Esophagus (tissue), 2 donors: Measurements from ENCODE around the gene RASSF4. TPM values are rescaled to one million over a fixed set of nuclear protein-coding genes. Genes with fewer than 3 reads are reported as not detected.

Source experiments
- H3K27ac ChIP-seq, 2 donors: one replicate each; pipeline ENCODE4 v1.5.1; 2013; ENCODE audit warnings: low read depth in 2 of 2, mild to moderate bottlenecking in 2 of 2, inconsistent platforms in 1 of 2, low read length in 1 of 2, moderate library complexity in 1 of 2
- H3K27me3 ChIP-seq, 2 donors: one replicate each; pipeline ENCODE4 v1.6.1; 2013; ENCODE audit warnings: low read length in 2 of 2, control low read depth in 1 of 2, mild to moderate bottlenecking in 1 of 2; ENCODE audit not compliant: insufficient read depth in 2 of 2, control insufficient read depth in 1 of 2
- H3K36me3 ChIP-seq, 2 donors: one replicate each; pipeline ENCODE4 v1.6.1; 2013; ENCODE audit warnings: low read length in 1 of 2; ENCODE audit not compliant: control insufficient read depth in 2 of 2, insufficient read depth in 2 of 2
- H3K4me1 ChIP-seq, 2 donors: one replicate each; pipeline ENCODE4 v1.6.1; 2013; ENCODE audit warnings: low read length in 1 of 2; ENCODE audit not compliant: control insufficient read depth in 2 of 2, insufficient read depth in 2 of 2
- H3K4me3 ChIP-seq, 2 donors: one replicate each; pipeline ENCODE4 v1.5.1; 2013; ENCODE audit warnings: low read length in 2 of 2, mild to moderate bottlenecking in 2 of 2, low read depth in 1 of 2, moderate library complexity in 1 of 2
- H3K9me3 ChIP-seq, 2 donors: one replicate each; pipeline ENCODE4 v1.6.1; 2013; ENCODE audit warnings: mild to moderate bottlenecking in 2 of 2, low read depth in 1 of 2, low read length in 1 of 2, moderate library complexity in 1 of 2; ENCODE audit not compliant: control insufficient read depth in 2 of 2, insufficient read depth in 1 of 2
- WGBS, 2 donors: extraction: QIAGEN DNeasy Blood & Tissue Kit; methylation state at CpG; one replicate each; pipeline ENCODE4 v1.1.7; 2013; 5-methylcytosine and 5-hydroxymethylcytosine counted together
- polyA plus RNA-seq, 2 donors: library from polyadenylated mRNA; stranded (reverse); fragments of 200-250 nt; gene quantifications; one replicate each; pipeline ENCODE4 v1.2.3, GENCODE V29; 2013
- donor health status: healthy with polysubstance abuse.
- donor health status: Bipolar disorder and iron deficiency.

The RASSF4 gene
- polyA plus RNA-seq, 2 donors = 3.6 to 3.7 TPM

GRCh38 chr10:44920252-44920651 lies 39.4 kb upstream of the RASSF4 start:
- Histone ChIP-seq H3K4me1 (no peaks in the 10 kb centered on the region), H3K4me3 (no peak overlapping the region), H3K36me3 (no peaks in the 10 kb centered on the region), H3K27ac (no peak overlapping the region), H3K9me3 (peaks cover 0 to 5% of the 10 kb centered on the region in 2 donors), H3K27me3 (no peaks in the 10 kb centered on the region)
- WGBS, 2 donors = 86 to 91% methylated on average over 3 of the region's 3 CpGs

DNA sequence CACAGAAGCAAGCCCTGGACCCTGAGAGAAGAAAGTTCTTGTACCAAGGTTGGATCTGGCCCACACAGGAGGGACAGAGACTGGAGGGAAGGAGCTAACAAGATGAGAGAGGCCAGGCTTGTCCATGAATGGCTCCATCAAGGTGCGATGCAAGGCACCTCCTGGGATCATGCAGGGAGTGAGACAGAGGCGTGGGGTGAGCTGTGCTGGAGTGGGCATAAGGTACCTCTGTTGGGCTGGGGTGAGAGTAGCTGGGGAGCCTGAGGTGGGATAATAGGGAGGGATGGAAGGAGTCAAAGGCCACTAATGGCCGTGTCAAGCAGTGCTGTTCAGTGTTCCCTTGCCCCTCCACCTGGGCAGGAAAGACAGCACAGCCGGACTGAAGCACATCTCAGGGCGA lies 38.5 kb upstream of the RASSF4 start:
- WGBS, 2 donors = 88 to 99% methylated on average over 5 of the region's 5 CpGs

DNA sequence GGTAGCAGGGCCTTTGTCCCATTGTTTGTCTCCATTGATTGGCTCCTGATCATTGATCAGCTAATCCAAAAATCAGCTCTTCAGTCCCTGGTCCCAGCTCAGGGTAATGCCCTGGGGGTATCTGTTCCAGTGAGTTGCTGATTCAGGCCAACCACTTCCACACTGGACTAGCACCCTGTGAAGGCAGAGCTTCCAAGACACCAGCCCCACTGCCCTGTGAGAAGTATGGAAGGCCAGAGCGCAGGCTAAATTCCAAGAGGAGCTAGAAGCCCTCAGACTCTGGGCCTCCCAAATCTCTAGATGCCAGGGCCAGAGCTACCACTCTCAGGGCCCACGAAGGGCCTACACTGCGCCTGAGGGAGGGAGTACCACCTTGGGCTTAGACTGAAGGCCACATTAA lies 38.1 kb upstream of the RASSF4 start:
- Histone ChIP-seq H3K27ac (no peak overlapping the region), H3K27me3 (no peaks in the 10 kb centered on the region), H3K9me3 (peaks cover 0 to 5% of the 10 kb centered on the region in 2 donors), H3K36me3 (no peaks in the 10 kb centered on the region), H3K4me1 (no peaks in the 10 kb centered on the region), H3K4me3 (no peak overlapping the region)
- WGBS, 2 donors = 92 to 98% methylated on average over 3 of the region's 3 CpGs

More for the DNA sequence above, 38.5 kb upstream of the RASSF4 start:
- Histone ChIP-seq H3K27ac (no peak overlapping the region), H3K36me3 (no peaks in the 10 kb centered on the region), H3K4me1 (no peaks in the 10 kb centered on the region), H3K4me3 (no peak overlapping the region), H3K9me3 (peaks cover 0 to 5% of the 10 kb centered on the region in 2 donors), H3K27me3 (no peaks in the 10 kb centered on the region)

DNA sequence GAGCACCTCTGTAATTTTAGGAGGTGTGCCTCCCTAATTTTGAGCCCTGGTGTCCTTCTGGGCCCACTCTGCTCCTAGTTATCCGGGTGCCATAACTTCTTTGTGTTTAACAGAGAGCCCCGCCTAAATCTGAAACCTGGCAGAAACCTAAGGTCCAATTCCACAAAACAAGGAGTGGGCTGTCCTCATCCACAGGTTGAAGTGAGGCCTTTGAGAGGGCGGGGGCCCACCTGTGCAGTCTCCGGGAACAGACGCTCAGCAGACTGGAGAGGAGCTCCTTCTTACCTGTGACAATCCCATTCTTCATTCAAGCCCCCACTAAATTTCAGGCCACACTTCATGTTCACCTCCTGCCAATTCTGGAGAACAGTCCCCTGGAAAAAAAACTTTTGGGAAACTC lies 37.6 kb upstream of the RASSF4 start:
- Histone ChIP-seq H3K4me1 (peaks cover 0 to 2% of the 10 kb centered on the region in 2 donors), H3K4me3 (no peak overlapping the region), H3K27ac (no peak overlapping the region), H3K27me3 (no peaks in the 10 kb centered on the region), H3K9me3 (peaks cover 0 to 2% of the 10 kb centered on the region in 2 donors), H3K36me3 (no peaks in the 10 kb centered on the region)
- WGBS, 2 donors = 75 to 91% methylated on average over 5 of the region's 5 CpGs

- Histone ChIP-seq H3K4me3 (no peak overlapping the region), H3K9me3 (no peaks in the 10 kb centered on the region), H3K27ac (no peak overlapping the region), H3K27me3 (no peaks in the 10 kb centered on the region), H3K4me1 (peaks cover 0 to 2% of the 10 kb centered on the region in 2 donors), H3K36me3 (no peaks in the 10 kb centered on the region)
- WGBS, 2 donors = 75 to 77% methylated on average over 7 of the region's 7 CpGs
Observed at GRCh38 chr10:44922796-44923545, 36.6 kb upstream of the RASSF4 start.

DNA sequence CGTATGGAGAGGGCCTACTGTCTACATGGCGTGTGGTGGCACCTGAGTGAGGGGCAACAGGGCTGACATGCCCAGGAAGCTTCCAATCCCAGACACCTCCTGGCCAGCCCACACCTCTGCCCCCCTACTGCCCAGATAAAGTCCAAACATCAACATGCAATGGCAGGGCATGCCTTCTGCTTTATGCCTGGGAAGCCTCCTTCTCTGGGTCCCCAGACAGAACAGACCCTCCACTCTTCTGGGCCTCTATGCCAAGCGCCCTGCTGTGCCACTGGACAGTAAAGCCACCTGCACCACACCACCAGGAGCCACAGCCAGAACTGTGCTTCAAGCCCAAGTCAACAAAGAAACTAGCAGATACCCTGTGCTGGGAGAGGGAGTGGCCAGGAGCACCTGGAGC lies 36.0 kb upstream of the RASSF4 start:
- Histone ChIP-seq H3K27ac (no peak overlapping the region), H3K4me1 (peaks cover 0 to 2% of the 10 kb centered on the region in 2 donors), H3K36me3 (no peaks in the 10 kb centered on the region), H3K4me3 (no peak overlapping the region), H3K27me3 (no peaks in the 10 kb centered on the region), H3K9me3 (no peaks in the 10 kb centered on the region)
- WGBS, 2 donors = 85 to 88% methylated on average over 3 of the region's 3 CpGs

- WGBS, 2 donors = 79 to 81% methylated on average over 21 of the region's 21 CpGs
Observed at GRCh38 chr10:44924261-44925040, 35.2 kb upstream of the RASSF4 start.

GRCh38 chr10:44925224-44925623 lies 34.4 kb upstream of the RASSF4 start:
- no peak overlapping the region for H3K4me3 ChIP-seq
- no peak overlapping the region for H3K27ac ChIP-seq
- 69 to 71% methylated on average over 7 of the region's 7 CpGs for WGBS, 2 donors
- no peaks in the 10 kb centered on the region for H3K27me3 ChIP-seq
- no peaks in the 10 kb centered on the region for H3K36me3 ChIP-seq
- H3K4me1 ChIP-seq = peaks cover 2% of the 10 kb centered on the region in 2 donors
- no peaks in the 10 kb centered on the region for H3K9me3 ChIP-seq

More at GRCh38 chr10:44924261-44925040, 35.2 kb upstream of the RASSF4 start:
- Histone ChIP-seq H3K27ac (no peak overlapping the region), H3K4me1 (peaks cover 2% of the 10 kb centered on the region in 2 donors), H3K36me3 (no peaks in the 10 kb centered on the region), H3K9me3 (no peaks in the 10 kb centered on the region), H3K27me3 (no peaks in the 10 kb centered on the region), H3K4me3 (no peak overlapping the region)

DNA sequence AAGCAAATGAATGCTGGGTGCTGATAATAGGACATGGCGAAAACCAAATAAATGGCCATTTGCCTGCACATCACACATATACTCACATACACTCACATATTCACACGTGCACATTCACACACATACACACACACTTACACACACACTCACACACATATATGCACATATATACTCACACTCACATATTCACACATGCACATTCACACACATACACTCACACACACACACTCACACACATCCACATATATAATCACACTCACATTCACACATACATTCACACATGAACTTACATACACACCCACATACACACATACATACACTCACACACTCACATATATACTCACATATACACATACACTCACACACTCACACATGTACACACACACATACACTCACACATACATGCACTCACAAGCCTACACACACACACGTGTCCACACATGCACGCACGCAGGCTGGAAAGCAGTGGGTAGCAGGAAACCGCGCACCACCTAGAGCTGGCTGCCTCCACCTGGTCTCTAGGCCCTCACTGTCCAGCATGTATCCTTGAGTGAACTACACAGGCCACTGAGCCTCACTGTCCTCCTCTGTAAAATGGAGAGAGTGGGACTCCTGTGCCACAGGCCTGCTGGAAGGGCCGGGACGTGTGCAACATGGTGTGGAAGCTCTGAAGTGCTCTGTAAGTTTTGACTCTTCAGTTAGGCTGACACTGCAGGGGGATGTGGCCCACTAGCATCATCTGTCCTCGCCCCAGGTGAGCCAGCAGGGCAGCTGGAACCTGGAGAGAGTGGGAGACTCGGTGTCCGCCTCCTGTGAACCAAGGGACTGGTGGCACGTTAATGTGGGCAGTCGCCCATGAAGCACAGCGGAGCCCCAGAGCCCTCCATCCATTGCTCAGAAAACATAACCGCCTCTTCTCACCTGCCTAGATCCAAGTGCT lies 33.5 kb upstream of the RASSF4 start:
- WGBS, 2 donors = 88 to 94% methylated on average over 16 of the region's 16 CpGs
- Histone ChIP-seq H3K27me3 (no peaks in the 10 kb centered on the region), H3K4me1 (peaks cover 2% of the 10 kb centered on the region in 2 donors), H3K36me3 (no peaks in the 10 kb centered on the region), H3K4me3 (no peak overlapping the region), H3K9me3 (no peaks in the 10 kb centered on the region), H3K27ac (no peak overlapping the region)
